HG03571 (cell line): ENCODE measurements around the gene FSCN2.

Source experiments
- ATAC-seq: cut with Tn5 transposase; IDR thresholded peaks from one replicate; pipeline ENCODE4 v1.9.1; 2021; ENCODE audit not compliant: unreplicated experiment

The FSCN2 gene

DNA sequence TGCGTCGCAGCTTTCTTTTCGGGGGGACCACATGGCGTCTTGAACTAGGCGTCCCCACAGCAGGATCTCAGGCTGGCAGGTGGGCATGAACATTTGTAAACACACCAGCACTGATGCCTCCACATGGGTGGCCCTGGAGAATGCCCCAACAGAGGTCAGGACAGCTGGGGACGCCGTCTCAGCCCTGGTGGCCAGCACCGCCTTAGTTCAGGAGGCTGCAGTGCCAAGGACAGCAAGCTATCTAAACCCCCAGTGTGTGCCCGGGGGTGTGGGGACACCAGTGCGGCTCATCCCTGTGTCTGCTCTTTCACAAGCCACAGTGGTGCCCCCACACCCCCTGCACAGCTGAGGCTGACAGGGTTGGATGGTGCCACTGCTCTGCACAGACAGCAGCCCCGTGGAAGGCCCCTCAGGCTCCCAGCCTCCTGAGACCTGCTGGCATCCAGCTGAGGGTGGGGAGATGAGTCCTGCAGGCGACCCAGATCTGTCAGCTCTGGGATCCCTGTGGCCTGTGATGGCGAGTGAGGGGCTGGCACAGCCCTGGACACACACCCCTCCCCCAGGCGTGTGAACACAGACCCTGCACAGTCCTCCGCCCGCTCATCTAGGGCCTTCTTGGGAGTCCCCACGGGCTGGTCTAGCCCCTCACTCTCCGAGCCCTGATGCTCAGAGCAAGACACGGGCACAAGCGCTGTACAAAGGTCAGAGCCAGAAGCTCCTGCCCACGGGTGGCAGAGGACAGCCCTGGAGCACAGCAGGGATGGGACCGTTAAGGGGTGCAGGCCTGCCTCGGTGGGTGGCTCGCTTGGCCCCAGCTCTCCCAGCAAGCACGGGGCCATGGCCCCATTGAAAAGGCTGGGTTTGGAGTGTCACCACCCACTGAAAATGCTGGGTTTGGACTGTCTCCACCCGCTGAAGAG is 10.7 kb downstream of the FSCN2 start:
- no peak for ATAC-seq

- no peak for ATAC-seq
Measured at GRCh38 chr17:81539571-81539900, 11.4 kb downstream of the FSCN2 start.

GRCh38 chr17:81539961-81540675 is 11.9 kb downstream of the FSCN2 start:
- ATAC-seq, result no peak

DNA sequence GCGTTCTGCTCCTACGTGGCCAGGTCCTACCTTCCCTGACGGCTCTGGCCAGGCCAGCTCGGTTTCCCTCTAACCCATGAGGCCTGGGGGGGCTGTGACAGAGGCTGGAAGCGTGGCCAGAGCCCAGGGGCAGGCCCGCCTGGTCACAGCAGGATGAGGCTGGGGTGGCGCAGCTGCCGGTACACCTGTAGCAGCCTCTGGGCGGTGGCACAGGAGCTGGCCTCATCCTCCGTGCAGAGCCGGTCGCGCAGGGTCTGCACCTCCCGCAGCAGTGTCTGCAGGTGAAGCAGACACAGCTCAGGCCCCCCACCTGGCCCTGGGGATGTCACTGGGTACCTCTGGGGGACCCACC is 12.5 kb downstream of the FSCN2 start:
- ATAC-seq, result no peak

DNA sequence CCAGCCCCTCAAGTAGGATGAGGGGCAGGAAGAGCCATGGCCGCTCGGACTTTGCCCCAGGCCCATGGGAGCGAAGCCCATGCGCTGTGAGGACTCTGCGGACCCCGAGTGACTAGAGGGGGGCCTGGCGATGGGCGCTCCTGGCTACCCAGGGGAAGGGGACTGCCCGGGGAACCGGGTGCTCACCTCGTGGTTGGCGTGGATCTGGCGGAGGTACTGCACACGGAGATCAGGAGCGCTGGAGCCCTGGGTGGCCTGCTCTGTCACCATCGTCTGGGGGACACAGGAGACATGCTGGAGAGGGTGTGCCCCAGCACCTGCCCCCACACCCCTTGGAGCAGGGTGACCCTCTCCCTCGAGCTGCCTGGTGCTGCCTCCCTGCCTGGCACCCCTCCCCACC is 12.9 kb downstream of the FSCN2 start:
- ATAC-seq, result no peak

DNA sequence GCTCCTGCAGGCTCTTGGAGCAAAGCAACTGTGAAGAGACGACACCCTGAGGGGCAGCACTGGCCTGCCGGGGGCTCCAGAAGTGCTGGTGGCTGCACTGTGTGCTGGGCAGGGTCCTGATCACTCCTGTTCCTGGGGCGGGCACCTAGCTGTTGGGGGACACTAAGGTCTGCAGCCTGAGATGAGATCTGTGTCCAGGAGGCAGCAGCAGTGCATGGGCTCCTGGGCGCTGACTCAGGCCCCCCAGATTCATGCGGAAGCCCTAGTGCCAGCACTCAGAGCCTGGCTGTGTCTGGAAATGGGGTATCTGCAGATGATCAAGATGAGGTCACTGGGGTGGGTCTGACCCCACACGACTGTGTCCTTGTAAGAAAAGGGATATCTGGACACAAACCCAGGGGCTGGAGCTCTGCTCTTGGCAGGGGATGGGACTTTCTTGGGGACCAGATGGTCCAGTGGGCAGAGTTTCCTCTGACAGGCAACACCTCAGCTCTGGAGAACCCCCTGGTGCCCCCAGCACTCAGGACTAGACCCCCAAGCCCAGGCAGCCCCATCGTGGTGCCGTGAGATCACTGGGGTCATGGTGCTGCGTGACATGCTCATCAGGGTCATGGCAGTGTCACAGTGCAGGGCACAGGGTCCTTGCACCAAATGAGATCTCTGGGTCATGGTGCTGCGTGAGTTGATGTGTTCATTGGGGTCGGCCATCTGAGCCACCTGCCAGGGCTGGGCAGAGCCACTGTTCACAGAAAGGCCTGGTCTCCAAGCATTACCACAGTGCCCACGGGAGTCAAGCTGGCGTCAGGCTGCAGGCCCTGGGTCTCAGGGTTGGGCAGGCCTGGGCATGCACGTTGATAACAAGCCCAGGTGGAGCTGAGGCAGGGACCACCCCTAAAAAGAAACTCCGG is 14.5 kb downstream of the FSCN2 start:
- ATAC-seq, result no peak

DNA sequence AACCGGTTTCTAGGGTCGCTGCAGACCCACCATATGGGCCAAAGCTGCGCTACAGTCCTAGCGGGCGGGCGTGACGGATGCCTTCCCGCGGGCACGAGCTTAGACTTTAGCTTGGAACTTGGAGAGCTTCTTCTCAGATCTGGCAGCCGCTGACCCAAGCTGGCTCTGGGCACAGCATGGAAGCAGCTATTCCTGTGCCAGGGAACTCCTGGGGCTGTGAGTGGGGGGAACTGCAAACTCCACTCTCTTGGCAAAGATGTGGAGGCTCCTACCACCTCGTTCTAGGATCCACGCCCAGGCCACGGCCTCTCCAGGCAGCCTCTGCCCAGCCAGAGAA is 15.1 kb downstream of the FSCN2 start:
- ATAC-seq, result no peak

- no peak for ATAC-seq
Measured at GRCh38 chr17:81543756-81544155, 15.6 kb downstream of the FSCN2 start.

GRCh38 chr17:81544281-81544974 is 16.3 kb downstream of the FSCN2 start:
- ATAC-seq, result no peak

GRCh38 chr17:81545160-81545949 is 17.2 kb downstream of the FSCN2 start:
- ATAC-seq, result no peak

DNA sequence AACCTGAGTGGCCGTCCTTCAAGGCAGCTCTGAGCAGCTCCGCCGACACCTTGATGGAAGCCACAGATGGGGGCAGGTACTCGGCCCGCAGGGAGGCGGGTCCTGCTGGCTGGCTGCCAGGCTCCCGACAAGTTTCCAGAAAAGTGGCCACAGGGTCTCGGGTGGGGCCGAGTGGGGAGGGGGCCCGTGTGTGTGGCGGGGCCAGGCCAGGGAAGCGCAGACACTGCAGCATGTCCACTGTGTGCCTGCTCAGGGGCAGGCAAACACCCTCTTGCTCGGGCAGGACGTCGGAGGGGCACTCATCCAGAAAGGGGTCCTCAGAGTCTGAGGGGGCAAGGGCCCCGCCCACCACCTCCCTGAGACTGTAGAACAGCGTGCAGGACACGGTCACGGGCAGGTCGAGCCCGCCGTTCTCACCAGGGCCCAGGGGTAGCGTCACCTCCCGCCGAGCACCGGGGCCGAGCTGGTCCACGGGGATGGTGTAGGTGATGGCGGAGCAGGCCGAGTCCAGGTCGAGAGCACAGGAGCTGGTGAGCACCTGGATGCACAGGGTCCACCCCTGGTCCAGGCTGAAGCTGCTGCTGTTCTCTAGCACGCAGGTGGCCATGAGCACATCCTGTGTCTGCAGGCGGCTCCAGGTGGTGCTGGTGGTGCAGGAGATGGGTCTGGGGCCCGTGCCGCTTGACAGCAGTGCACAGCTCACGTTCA is 18.9 kb downstream of the FSCN2 start:
- no peak for ATAC-seq

DNA sequence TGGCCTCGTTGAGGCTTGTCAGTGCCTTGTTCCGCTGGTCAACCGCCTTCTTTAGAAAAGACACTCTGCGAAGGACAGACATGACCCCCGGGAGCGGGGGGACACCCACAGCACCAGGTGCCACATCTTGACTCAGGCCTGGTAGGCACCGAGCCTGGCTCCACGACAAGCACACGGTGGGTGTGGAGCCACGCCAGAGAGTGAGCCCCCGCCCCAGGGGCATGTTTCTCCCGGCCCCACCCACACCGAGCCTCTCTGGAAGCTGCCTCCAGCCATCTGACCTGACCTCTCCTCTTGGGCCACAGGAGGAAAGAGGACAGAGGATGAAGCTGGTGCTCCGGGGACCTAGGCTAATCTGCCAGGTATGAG is 19.4 kb downstream of the FSCN2 start:
- no peak for ATAC-seq

DNA sequence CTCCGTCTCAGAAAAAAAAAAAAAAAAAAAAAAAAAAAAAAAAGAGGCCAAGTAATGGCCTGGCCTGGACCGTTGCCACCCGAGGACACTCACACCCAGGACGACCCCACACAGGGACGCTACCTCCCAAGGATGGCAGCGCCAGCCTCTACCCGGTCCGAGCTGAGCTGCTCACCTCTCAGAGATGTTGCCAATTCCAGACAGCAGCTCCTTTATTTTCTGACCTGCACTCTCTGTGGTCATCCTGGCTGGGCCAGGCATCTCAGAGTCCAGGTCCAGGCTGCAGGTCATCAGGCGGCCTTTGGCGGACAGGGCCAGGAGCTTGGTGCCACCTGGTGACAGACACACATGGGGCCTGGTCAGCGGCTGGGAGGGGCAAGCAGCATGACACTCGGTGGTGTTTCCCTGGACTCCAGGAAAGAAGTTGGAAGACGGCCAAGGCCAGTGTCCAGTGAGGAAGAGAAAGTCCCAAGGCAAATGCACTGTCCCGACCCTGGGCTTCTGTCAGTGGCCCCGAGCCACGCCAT is 20.9 kb downstream of the FSCN2 start:
- ATAC-seq, result no peak

DNA sequence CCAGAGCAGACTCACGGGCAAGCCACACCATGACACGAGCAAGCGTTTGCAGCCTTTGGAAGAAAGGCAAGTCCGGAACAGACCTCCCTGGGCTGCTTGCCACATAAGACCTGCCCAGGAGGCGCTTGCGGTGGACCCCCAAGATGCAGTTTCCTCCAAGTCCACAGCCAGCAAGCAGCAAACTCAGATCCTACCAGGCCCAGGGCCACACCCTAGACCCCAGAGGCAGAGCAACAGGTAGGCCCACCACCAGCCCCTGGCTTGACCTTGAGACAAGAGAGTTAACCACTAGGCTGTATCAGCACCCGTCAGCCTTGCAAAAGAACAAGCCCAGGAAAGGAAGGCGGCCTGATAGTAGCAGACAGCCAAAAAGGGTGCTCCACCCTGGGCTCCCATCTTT is 21.6 kb downstream of the FSCN2 start:
- ATAC-seq, result no peak

DNA sequence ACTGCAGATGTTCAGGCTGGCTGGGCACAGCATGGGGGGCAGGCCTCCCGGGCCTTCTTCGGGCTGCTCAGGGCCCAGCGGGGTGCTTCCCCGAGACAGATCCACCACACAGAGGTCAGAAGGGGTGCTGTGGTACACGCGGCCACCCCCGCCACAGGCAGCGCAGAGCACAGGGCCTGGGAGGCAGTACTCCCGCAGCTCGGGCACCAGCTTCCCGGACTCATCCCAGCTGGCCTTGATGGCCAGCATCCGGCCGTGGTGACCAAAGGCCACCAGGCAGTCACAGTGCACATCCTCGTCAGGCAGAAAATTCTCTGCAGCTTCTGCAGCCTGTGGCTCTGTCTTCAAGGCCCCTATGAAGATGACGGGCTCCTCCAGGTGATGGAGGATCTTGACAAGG is 22.1 kb downstream of the FSCN2 start:
- no peak for ATAC-seq

DNA sequence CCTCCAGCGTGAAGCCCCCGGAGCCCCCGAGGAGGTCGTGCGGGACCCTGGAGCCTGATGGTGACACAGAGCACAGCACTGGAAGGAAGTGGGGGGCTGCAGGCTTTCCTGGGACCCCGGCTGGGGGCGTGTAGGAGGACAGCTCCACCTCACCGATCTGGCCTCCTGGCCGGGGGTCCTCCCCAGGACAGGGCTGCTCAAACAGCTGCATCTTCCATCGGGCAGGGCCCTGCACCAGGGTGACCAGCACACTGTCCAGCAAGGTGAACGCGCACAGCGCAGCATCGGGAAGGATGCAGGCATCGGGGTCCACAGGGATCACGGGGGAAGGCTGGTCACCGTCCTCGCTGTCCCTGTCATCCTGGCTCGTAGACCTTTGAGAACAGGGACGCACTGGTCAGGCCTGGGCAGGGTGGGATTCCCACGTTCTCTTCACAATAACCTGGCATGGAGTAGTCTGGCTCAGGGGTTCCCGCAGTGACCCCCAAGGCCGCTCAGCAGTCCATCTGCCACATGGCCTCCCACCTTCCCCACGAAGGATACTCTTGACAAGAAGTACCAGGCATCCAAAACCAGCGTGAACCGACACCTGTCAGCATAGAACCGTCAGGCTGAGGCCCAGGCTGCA is 22.8 kb downstream of the FSCN2 start:
- ATAC-seq, result no peak

DNA sequence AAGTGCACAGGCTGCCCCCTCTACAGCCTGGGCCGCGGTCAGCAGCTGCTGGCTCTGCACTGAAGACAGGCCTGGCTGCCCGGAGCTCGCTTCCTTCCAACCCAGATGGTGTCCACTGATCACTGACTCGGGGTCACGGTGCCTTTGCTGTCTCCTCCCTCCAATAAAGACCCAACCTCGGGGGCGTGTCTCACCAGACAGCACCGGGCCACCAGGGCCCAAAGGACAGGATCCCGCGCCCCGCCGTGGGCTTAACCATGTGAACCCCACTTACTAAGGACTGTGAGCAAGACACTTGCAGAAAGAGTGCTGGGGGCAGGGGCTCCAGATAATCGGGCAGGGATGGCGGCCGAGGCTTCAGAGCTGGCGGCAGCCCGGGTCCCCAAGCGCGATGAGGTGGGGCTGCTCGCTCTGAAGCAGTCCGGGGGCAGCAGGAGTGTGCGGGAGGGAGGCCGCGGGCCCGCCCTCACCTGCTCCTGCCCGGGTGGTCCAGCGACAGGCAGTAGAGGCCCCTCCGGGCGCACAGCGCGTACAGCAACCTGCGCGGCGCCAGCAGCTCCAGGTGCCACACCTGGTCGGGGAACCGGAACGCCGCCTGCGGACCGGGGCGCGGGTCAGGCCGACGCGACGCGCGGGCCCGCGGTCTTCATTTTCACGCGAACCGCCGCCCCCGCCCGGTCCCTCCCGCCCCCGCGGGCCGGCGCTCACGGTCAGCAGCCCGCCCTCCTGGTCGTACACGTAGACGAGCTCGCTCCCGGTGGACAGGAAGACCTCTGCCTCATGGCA is 23.5 kb downstream of the FSCN2 start:
- ATAC-seq, result no peak
